ENCODE measurements around the gene KLHL10. TPM values are rescaled to one million over a fixed set of nuclear protein-coding genes. Genes with fewer than 3 reads are reported as not detected.

KLHL10 gene
- total and polyA plus RNA-seq, 4 donors: 0.03 to 0.17 (median 0.07) TPM; not detected in 1

GRCh38 chr17:41896726-41897125, 59.1 kb downstream of the KLHL10 start:
- H3K9ac ChIP-seq (ENCODE audit: low read depth in 1 of 2, low read length in 2 of 2): no peak overlapping the region
- no peak overlapping the region for H3K27ac ChIP-seq (ENCODE audit: low read depth in 1 of 2, low read length in 2 of 2)
- WGBS: 92% methylated on average over 6 of the region's 6 CpGs
- H3K9me3 ChIP-seq (ENCODE audit: control insufficient read depth in 4 of 4, low read length in 3 of 4): no peaks in the 10 kb centered on the region
- TF ChIP-seq SP1 (IDR thresholded peaks at IDR 0.05): no peak
- no peak for TF ChIP-seq CTCF (IDR thresholded peaks at IDR 0.05; ENCODE audit: low read depth, low read length, missing input control)
- no peak for TF ChIP-seq JUND (IDR thresholded peaks at IDR 0.05)
- no peak for TF ChIP-seq MAX (IDR thresholded peaks at IDR 0.05)
- TF ChIP-seq, protein P1, sequence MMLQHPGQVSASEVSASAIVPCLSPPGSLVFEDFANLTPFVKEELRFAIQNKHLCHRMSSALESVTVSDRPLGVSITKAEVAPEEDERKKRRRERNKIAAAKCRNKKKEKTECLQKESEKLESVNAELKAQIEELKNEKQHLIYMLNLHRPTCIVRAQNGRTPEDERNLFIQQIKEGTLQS (IDR thresholded peaks at IDR 0.05): no peak
- no peak for TF ChIP-seq NR2F2 (IDR thresholded peaks at IDR 0.05)
- no peak for TF ChIP-seq EGR1 (IDR thresholded peaks at IDR 0.05; ENCODE audit: low read depth in 2 of 2)
- TF ChIP-seq RXRA (IDR thresholded peaks at IDR 0.05): no peak
- TF ChIP-seq, protein P2, sequence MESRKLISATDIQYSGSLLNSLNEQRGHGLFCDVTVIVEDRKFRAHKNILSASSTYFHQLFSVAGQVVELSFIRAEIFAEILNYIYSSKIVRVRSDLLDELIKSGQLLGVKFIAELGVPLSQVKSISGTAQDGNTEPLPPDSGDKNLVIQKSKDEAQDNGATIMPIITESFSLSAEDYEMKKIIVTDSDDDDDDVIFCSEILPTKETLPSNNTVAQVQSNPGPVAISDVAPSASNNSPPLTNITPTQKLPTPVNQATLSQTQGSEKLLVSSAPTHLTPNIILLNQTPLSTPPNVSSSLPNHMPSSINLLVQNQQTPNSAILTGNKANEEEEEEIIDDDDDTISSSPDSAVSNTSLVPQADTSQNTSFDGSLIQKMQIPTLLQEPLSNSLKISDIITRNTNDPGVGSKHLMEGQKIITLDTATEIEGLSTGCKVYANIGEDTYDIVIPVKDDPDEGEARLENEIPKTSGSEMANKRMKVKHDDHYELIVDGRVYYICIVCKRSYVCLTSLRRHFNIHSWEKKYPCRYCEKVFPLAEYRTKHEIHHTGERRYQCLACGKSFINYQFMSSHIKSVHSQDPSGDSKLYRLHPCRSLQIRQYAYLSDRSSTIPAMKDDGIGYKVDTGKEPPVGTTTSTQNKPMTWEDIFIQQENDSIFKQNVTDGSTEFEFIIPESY (IDR thresholded peaks at IDR 0.05): no peak
- no peak for TF ChIP-seq HNF4A (conservative IDR thresholded peaks at IDR 0.05)
- TF ChIP-seq FOXA1 (IDR thresholded peaks at IDR 0.05): no peak
- no peak overlapping the region for H3K4me3 ChIP-seq (ENCODE audit: low read depth in 1 of 3, low read length in 3 of 3)
- H3K4me1 ChIP-seq (ENCODE audit: control insufficient read depth in 4 of 4, insufficient read depth in 4 of 4, low read length in 3 of 4): peaks cover 3 to 18% (median 13%) of the 10 kb centered on the region in 4 donors
- no peaks in the 10 kb centered on the region for H3K27me3 ChIP-seq (ENCODE audit: control insufficient read depth in 4 of 4, insufficient read depth in 4 of 4, low read length in 3 of 4)
- DNase-seq (ENCODE audit: low spot score): no peak
- peaks cover 6 to 71% (median 32%) of the 10 kb centered on the region in 4 donors for H3K36me3 ChIP-seq (ENCODE audit: control insufficient read depth in 4 of 4, insufficient read depth in 3 of 4, low read depth in 1 of 4, low read length in 3 of 4)

Small RNA genes within 50 kb of the gene (small RNA-seq; reads per million reads assigned to genes)
- not detected for gene AC125257.2

Other genes starting within 250 kb of the KLHL10 start
- not detected for gene KRT16, start 225.1 kb upstream of the KLHL10 start, total RNA-seq
- gene KRT16, start 225.1 kb upstream of the KLHL10 start, polyA plus RNA-seq: not detected
- not detected for gene KRT17, start 213.2 kb upstream of the KLHL10 start, total RNA-seq
- under 1 TPM in 1 of 2 donors, not detected in 1; 0.15 TPM for gene KRT17, start 213.2 kb upstream of the KLHL10 start, polyA plus RNA-seq
- 10 to 100 TPM; 56.5 to 61.0 TPM for gene EIF1, start 148.9 kb upstream of the KLHL10 start, total RNA-seq
- 100 to 1,000 TPM; 258 to 755 TPM for gene EIF1, start 148.9 kb upstream of the KLHL10 start, polyA plus RNA-seq
- not detected for gene GAST, start 125.5 kb upstream of the KLHL10 start, total RNA-seq
- gene GAST, start 125.5 kb upstream of the KLHL10 start, polyA plus RNA-seq: not detected
- gene HAP1, start 103.2 kb upstream of the KLHL10 start, total RNA-seq: under 1 TPM; under 0.01 to 0.05 TPM
- under 1 TPM; 0.02 to 0.04 TPM for gene HAP1, start 103.2 kb upstream of the KLHL10 start, polyA plus RNA-seq
- gene JUP, start 51.1 kb upstream of the KLHL10 start, total RNA-seq: 10 to 100 TPM; 40.7 to 56.0 TPM
- 10 to 100 TPM; 39.1 to 47.7 TPM for gene JUP, start 51.1 kb upstream of the KLHL10 start, polyA plus RNA-seq
- 1 to 10 TPM; 2.6 to 5.6 TPM for gene P3H4, start 25.9 kb upstream of the KLHL10 start, total RNA-seq
- 1 to 10 TPM; 1.7 to 2.0 TPM for gene P3H4, start 25.9 kb upstream of the KLHL10 start, polyA plus RNA-seq
- gene FKBP10, start 24.8 kb upstream of the KLHL10 start, total RNA-seq: 10 to 100 TPM in 1 of 2 donors, 1 to 10 TPM in 1; 6.2 to 17.6 TPM
- gene FKBP10, start 24.8 kb upstream of the KLHL10 start, polyA plus RNA-seq: 1 to 10 TPM in 1 of 2 donors, under 1 TPM in 1; 0.71 to 5.0 TPM
- gene NT5C3B, start 1.6 kb upstream of the KLHL10 start, total RNA-seq: 10 to 100 TPM; 15.3 to 32.0 TPM
- gene NT5C3B, start 1.6 kb upstream of the KLHL10 start, polyA plus RNA-seq: 10 to 100 TPM; 25.1 to 28.8 TPM
- gene KLHL11, start 27.6 kb downstream of the KLHL10 start, total RNA-seq: 10 to 100 TPM; 11.9 to 12.6 TPM
- 1 to 10 TPM in 1 of 2 donors, under 1 TPM in 1; 0.68 to 2.4 TPM for gene KLHL11, start 27.6 kb downstream of the KLHL10 start, polyA plus RNA-seq
- gene ACLY, start 81.1 kb downstream of the KLHL10 start, total RNA-seq: 100 to 1,000 TPM in 1 of 2 donors, 10 to 100 TPM in 1; 55.4 to 133 TPM
- gene ACLY, start 81.1 kb downstream of the KLHL10 start, polyA plus RNA-seq: 10 to 100 TPM; 12.1 to 18.8 TPM
- 1 to 10 TPM in 1 of 2 donors, under 1 TPM in 1; 0.25 to 1.0 TPM for gene ODAD4, start 92.8 kb downstream of the KLHL10 start, total RNA-seq
- under 1 TPM; 0.07 to 0.21 TPM for gene ODAD4, start 92.8 kb downstream of the KLHL10 start, polyA plus RNA-seq
- 10 to 100 TPM; 25.3 to 29.6 TPM for gene CNP, start 129.0 kb downstream of the KLHL10 start, total RNA-seq
- gene CNP, start 129.0 kb downstream of the KLHL10 start, polyA plus RNA-seq: 10 to 100 TPM; 30.7 to 38.3 TPM
- 10 to 100 TPM; 28.7 to 33.9 TPM for gene DNAJC7, start 179.6 kb downstream of the KLHL10 start, total RNA-seq
- 10 to 100 TPM; 29.4 to 31.8 TPM for gene DNAJC7, start 179.6 kb downstream of the KLHL10 start, polyA plus RNA-seq
- gene NKIRAS2, start 182.3 kb downstream of the KLHL10 start, total RNA-seq: 10 to 100 TPM; 17.3 to 17.4 TPM
- gene NKIRAS2, start 182.3 kb downstream of the KLHL10 start, polyA plus RNA-seq: 10 to 100 TPM; 16.4 to 20.7 TPM
- under 1 TPM; 0.14 to 0.17 TPM for gene C17orf113, start 212.8 kb downstream of the KLHL10 start, total RNA-seq
- under 1 TPM in 1 of 2 donors, not detected in 1; 0.12 TPM for gene C17orf113, start 212.8 kb downstream of the KLHL10 start, polyA plus RNA-seq

All from liver (tissue), 10 donors.